ENCODE data around the gene SLX9. TPM values are rescaled to one million over a fixed set of nuclear protein-coding genes. Genes with fewer than 3 reads are reported as not detected.
"Not testable (repeated sequence)": the region's sequence is repeated elsewhere in the genome, so short reads cannot be mapped to it uniquely, and the experiment has no call there.

SLX9 gene
- total RNA-seq, 1 experiment from 2014 or later: 46.9 TPM

DNA sequence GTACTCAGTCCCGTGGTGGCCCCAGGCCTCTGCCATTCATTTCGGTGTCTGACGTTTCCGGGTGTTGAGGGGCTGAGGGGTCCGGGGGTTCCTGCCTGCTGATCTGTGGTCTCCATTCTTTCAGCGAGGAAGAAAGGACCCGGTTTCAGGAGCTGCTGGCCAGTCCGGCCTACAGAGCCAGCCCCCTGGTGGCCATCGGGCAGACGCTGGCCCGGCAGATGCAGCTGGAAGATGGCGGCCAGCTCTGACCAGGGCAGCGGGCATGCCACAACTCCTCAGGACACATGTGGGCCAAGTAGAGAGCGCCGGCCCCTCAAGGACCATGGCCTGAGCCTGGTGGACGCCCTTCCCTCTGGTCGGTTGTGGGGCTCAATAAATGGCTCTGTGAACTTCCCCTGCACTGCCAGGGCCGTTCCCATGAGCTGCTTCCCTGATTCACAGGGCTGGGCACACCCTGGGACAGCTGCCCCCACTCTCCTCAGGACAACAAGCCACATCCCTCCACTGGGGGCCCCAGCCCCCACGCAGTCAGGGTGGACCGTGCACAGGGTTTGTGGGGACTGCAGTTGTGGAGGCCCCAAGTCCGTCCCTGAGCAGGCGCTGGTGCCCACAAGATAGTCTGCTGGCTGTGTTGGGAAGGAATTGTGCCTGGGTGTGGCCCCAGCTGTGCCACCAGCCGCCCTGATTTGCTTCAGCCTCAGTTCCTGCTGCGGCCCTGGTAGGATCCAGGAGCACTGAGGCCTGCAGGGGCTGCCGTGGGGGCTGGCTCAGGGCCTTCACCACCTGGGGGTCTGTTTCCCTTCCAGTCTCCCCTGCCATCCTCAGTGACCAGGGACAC, 36.9 kb downstream of the SLX9 start:
- not testable (repeated sequence) for DNase-seq (ENCODE audit: low read depth)

DNA sequence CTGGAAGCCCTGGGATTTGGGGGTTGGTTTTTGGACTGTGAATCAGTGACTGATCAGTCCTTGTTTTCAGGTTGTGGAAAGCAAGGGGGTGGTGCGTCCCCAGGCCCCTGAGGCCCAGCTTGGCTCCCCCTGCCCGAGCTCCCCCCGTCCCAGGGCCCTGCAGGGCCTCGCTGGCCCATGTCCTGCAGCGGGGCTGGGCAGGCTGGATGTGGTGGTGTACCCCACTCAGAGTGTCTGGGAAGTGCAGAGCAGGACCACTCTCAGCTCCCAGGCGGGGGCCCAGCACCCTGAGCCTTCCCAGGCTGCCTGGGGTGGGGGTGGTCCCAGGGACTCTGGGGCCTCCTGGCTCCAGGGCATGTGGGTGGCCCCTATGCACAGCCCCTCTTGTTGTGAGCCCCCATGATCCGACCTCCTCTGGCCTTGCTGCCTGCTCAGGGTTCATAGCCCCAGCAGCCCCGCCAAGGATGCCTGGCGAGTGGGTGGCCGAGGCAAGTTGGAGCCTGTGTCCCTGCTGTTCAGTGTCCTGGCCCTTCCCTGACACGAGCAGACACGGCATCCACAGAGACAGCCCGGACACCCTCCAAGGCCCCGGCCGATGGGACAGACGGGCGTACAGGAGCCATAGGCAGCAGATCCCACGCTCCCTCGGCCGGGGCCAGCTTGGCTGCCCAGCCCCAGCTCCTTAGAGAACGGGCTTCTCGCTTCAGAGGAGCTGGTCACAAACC, 37.9 kb downstream of the SLX9 start:
- DNase-seq (ENCODE audit: low read depth): no peak

DNA sequence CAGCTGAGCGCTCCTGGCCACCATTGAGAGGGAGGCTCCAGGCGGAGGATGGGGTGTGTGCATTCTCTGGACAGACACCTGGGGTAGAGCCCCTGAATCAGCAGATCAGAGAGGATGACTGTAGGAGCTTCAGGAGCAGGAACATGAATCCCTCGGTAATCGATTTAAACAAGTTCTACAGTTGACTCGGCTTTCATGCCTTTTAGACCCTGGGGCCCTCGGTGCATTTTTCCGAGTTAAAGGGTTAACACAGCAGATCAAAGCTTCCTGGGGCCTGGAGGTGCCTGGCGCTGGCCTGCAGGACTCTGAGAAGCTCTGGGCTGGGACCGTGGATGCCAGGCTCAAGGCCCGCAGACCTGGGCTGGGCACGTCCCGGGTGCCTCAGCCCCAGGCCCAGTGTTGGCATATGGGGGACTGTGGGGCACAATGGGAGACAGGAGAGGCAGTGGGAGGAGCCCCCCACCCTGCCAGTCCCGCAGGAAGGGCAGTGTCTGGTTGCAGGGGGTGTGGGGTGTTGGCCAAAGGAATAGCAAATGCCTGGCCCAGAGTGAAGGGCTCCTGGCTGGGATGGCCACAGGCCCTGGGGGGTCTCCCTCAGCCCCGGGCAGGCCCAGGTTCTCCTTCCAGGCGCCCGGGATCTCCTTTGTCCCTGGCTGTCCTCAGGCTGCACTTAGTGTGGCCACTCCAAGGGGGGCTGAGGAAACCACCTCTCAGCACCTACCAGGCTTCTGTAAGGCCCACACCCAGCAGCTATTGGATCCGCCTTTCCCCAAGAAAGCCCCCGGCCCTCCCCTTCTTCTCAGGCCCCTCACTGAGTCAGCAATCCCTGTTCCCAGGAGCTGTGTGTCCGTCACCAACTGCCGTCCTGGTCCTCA, 40.1 kb downstream of the SLX9 start:
- no peak for DNase-seq (ENCODE audit: low read depth)

DNA sequence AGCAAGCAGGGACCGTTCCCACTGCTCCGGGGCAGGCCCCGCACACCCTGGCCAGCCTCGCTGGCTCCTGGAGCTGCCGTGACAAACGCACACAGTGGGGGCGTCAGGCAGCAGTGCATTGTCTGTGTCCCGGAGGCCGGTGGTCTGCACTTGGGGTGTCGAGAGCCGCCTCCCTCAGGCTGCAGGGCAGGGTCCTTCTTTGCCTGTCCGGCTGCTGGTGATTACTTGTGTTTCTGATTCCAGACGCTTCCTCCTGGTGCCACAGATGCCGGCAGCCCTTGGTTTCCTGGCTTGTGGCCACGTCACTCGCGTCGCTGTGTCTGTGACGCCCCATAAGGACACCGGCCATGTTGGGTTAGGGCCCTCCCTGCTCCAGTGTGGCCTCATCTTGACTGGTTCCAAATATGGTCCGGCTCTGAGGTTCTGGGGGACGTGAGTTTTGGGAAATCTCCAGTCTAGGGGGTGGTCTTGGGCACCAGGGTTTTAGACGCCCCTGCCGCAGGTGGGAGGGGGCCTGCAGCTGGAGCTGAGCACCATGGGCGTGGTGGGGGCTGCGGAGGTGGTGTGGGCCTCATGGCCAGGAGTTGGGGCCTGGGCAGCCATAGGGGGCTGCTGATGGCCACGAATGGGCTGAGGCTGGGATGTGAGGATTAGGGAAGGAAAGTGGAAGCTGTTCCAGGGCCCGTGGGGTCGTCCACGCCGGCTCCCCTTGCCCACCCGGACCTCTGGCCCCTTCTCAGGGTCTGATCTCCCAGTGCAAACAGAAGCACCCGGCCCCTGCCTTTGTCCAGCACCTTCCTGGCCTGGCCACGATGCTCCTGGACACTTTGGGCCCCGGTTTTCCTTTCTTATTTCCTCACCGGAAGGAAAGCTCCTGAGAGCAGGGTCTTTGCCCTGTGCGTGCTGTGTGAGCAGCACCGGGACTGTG, 41.0 kb downstream of the SLX9 start:
- no peak for DNase-seq (ENCODE audit: low read depth)

DNA sequence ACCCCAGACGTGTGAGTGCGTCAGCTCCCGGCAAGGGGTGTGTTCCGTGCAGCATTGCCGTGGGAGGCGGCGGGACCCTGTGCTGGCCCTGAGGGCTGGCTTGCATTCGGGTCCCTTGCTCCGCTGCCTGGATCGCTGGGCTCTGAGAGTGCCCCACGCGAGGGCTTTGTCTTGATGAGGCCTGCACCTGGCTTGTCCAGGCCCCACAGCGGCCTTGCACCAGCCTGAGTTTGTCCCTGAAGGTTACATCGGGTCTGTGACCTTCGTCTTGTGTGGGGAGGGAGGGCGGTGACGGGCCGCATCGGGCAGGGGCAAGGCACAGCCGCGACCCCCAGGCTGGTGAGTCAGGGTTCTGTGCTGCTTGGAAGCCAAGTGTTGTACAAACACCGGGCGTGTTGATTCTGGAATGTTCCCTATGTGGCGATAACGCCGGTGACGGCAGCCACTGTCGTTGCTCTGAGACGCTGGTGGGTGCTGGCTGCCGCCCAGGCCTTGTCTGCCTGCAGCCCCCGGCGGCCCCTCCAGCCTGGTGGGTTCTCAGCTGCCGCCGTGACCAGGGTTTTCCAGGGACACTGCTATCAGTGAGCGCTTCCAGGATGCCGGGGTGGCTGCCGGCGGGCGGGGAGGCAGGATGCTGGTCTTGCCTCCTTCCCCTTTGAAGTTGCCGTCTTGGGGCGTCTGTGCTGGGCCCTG, 42.9 kb downstream of the SLX9 start:
- peak; percentile 49 for DNase-seq (ENCODE audit: low read depth)

DNA sequence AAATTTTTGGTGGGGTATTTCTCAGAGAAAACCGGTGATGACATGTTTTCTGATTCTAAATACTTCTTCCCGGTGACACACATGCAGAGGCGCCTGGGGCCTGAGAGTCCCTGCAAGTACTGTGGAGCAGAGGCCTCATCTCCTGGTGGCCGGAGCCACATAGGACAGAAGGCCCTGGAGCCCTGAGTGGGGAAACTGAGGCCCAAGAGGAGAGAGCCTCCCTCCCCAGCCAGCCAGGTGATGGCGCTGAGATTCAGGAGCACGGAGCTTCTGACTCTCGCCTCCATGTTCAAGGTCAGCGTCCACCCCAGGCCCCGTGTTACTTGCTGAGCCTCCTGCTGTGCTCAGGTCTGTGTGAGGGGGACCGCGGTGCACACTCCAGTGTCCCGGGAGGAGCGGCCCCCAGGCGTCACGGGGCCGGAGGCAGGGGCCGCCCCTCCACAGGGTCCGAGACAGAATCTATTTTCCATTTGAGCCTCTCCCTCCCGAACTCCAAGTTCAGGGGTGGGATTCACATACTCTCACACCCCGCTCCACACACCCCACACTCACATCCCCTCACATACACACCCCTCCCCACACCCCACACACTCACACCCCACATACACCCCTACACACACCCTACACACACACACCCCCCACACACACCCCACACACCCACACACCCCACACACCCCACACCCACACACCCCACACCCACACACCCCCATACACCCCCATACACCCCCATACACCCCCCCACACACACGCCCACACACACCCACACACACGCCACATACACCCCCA, 43.8 kb downstream of the SLX9 start:
- no peak for DNase-seq (ENCODE audit: low read depth)

DNA sequence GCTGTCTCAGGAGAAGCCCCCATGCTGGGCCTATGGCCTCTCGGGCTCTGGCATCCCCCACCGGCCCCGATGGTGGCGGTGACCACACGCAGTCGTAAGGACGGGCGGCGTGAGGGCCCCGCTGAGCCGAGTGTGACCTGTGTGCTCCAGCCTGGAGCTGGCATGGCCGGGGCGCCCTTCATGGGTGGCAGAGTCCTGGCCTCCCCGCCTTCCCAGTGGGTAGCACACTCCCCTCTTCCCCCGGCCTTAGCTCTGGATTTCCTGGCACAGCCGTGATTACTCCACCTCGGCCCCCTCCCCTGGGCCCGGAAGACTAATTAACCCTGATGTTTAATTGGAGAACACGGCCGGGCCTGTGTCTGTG, 44.6 kb downstream of the SLX9 start:
- no peak for DNase-seq (ENCODE audit: low read depth)

DNA sequence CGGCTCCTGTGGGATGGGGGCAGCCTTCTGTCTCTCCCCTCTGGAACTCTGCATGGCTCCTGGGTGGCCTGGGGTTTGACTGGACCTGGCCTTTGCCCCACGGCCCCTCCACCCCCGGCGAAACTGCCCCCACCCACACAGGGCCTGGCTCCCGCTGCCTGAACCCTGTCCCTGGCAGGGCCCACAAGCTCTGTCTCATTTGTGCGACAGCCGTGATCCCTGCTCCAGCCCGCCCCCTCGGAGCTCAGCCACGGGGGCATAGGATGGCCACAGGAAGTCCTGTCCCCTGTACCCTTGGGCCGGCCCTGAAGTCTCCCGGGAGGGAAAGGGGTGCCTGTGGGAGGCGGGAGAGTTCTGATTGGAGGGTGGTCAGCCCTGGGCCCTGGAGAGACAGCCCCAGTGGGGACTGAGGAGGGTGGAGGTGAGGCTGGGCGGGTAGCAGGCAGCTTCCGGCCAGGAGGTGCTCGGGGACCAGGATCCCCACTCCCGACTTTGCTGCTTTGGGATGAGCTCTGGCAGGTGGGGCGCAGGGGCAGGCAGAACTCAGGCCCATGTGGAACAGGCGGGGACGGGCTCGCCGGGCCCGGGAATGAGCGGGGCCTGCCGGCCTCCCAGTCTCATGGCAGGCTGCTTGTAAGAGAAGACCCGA, 45.1 kb downstream of the SLX9 start:
- DNase-seq (ENCODE audit: low read depth): no peak

DNA sequence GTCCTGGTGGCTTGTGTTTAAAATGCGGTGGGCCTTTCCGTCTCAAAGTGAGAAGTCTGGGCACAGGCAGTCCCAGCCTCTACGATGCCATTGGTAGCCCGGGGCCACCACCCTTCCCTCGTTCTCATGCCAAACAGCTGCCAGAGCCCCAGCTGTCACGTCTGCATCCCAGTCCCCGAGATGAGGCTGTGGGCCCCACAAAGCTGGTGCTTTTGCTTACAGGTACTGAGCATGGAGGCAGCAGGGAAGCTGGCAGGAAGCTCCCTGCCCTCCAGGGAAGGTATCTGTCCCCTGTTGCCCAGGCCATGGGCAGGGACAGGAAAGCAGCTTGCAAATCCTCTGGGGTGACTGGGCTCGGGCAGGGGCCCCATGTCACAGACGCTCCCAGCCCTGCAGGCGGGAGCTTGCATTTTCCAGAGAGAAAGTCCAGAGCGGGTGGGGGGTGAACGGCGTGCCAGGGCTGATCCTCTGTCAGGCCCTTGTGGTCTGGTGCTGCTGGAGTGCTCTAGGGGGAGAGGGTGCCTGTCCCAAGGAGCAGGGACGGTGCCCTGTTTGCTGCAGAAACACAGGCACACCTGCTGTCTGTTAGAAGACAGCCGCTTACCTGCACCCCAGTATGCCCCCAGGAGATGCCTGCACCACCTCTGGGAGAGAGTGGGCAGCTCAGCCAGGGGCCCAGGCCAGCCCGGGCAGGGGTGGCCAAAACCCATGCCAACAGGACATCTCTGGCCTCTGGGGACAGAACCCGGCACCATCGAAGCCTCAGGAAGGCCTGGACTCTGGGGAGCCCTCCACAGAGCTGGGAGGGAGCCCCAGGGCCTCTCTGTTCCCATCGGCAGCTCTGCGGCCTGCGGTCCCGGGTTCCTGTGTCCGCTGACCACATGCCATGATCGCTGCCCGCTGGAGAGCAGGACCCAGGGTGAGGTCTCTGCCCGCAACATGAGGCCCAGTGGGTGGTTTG, 45.9 kb downstream of the SLX9 start:
- no peak for DNase-seq (ENCODE audit: low read depth)

DNA sequence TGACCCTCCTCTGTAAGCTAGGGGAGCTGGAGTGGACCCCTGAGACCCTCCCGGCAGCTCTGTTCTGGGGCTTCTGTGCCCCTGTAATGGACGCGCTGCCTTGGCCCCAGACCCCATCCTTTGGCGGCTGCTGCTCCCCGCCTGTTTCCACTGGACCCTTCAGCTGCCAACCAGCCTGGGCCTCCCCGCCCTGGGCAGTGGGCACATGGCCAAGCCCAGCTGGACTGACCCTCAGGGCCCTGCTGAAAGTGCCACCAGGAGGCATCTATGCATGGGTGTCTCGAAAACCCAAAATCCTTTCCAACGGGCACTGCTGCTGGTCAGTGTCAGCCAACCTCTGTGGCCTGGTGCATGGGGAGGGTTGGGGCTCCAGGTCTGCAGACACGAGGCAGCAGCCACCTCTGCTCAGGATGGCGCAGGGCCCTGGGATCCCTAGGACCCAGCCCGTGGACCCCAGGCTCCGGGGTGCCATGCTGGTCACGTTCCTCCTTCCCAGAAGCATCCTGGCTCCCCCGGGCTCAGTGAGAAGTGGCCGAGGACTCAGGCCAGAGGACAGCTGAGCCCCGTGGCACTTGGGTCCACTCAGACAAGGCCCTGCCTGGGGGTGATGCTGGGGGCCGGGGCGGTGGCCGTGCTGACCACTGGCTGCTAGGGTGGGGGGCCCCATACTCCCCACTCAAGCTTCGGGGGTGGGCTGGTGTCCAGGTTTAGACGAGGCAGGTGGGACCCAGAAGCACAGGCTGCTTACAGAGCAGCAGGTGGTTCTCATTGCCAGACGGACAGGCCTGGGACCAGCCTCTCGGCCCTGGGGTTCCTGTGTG, 46.9 kb downstream of the SLX9 start:
- no peak for DNase-seq (ENCODE audit: low read depth)

DNA sequence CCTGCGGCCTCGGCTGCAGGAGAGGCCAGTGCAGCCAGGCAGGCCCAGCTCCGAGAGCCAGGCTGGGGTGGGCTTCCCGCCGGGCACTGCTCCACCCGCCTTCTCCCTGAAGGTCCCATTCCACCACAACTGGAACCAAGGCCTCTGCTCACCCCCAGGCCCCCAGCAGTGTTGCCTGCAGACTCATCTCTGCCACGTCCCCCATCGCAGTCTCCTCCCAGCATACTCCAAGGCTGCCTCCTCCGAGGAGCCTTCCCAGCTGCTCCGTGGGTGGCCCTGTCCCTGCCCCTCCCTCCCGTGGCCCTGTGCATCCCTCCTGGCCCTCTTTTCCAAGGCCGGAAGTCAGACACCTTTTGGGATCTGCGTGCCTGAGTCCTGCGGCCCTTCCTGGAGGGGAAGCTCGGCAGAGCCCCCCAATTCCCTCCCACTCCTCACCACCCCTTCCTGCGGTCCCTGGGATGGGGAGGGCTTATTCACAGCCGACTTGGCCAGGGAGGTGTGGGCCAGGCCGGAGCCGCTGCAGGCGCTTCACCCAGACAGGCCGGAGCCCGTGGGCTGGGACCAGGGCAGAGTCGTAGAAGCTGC, 47.6 kb downstream of the SLX9 start:
- DNase-seq (ENCODE audit: low read depth): no peak

DNA sequence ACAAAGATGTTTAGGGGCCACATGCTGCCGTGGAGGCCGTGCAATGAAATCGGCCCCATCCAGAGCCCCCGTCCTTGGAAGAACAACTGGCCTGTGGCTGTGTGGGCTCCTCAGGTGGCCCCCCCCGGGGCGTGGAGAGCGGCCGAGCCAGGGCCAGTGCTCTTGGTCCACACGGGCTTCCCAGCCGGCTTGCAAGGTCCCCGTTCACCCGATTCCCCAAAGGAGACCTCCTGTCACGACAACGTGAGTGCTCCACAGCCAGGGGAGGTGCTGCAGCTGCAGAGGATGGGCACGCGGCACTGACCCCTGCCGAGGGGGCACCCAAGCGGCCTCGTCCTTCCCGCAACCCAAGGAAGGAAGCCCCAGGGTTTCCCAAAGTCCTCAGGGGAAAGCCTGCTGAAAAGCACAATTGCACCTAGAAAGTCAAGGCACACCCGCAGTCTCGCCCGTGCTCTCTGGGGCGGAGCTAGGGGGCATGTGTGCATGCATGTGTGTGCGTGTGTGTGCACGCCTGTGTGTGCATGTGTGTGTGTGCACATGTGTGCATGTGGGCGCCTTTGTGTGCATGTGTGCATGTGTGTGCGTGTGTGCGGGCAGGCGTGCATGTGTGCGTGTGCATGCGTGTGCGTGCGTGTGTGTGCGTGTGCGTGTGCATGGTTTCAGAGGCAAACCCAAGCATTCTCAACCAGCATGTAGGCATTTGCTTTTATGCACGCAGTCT, 48.2 kb downstream of the SLX9 start:
- no peak for DNase-seq (ENCODE audit: low read depth)

DNA sequence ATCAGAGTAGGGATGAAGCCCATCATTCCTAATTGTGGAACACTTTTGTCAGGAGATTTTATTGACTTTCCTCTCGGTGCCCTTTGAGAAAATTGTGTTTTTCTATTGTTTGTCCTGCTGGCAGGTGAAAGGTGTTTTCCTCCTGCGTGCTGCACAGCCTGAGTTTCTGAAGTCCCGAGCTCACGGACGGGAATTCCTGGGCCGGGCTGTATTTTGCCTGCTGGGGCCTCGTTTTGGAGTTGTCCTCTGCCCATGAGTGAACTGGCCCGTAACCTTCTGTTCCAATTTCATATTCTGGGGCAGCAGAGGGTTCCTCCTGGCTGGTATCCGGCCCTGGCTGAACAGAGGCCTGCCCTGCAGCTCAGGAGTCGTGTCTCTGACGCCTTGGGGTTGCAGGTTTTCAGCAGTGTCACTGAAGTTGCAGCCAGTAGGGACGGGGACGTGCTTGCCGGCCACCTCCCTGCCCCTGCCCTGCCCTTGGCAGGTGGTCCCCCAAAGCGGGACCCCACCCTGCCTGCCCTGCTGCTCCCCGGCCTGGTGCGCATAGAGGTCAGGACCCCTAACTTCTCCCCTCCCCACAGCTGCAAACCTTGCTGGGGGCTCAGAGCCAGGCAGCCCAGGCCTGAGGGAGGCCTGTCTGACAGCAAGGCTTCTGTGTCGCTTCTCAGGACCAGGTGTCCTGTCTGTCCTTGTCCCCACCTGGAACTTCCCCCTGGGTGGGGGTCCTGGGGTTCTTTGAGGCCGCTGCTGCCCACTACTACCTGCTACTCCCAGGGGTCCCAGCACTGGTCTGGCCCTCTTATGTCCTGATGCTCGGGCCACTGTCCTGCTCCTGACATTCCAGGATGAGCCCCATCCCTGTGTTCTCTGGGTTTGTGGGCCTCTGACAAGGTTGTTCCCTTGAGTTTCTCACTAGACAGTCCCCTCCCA, 49.0 kb downstream of the SLX9 start:
- DNase-seq (ENCODE audit: low read depth): no peak

DNA sequence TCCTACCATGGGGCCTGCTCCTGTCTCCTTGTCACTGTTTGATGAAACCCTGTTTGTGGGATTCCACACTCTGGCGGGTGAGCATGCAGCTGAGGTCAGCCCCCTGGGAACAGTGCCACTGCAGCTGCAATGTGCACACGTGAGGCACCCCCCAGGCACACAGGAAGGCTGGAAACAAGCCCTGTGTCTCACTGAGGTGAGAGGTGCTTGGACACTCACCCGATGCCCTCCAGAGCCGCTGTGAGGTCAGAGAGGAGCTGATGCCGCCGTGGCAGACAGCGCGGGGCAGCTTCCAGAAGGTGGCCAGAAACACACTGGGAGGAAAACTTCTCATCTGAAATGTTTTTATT, 49.7 kb downstream of the SLX9 start:
- DNase-seq (ENCODE audit: low read depth): no peak

Measured in Daoy (cell line).